Measurements from ENCODE around the gene MAGEA2B.
"Not testable (repeated sequence)": the region's sequence is repeated elsewhere in the genome, so short reads cannot be mapped to it uniquely, and the experiment has no call there.

Gene MAGEA2B

GRCh38 chrX:152713815-152714787 lies at the start of gene MAGEA2B:
Gene MAGEA2B (plus strand): TSS chrX:152714628. CDS start chrX:152717107, 2,479 bp downstream.
- not testable (repeated sequence) for DNase-seq

GRCh38 chrX:152674135-152674534 lies 40.3 kb upstream of the MAGEA2B start:
- no peak for DNase-seq

GRCh38 chrX:152674652-152675051 lies 39.8 kb upstream of the MAGEA2B start:
- not testable (repeated sequence) for DNase-seq

- not testable (repeated sequence) for DNase-seq
Measured at GRCh38 chrX:152681012-152681411, 33.4 kb upstream of the MAGEA2B start.

GRCh38 chrX:152697952-152698931 lies 16.2 kb upstream of the MAGEA2B start, which contains the start of gene MAGEA3:
Gene MAGEA3 (plus strand): TSS chrX:152698794. CDS start chrX:152700833, 2,039 bp downstream.
- DNase-seq = not testable (repeated sequence)

- DNase-seq = not testable (repeated sequence)
Measured at GRCh38 chrX:152700390-152700789, 14.0 kb upstream of the MAGEA2B start.

- DNase-seq = not testable (repeated sequence)
Measured at GRCh38 chrX:152706500-152706899, 7.9 kb upstream of the MAGEA2B start.

GRCh38 chrX:152709173-152709572 lies 5.3 kb upstream of the MAGEA2B start, which contains the start of gene CSAG2:
Gene CSAG2 (minus strand): TSS chrX:152709273. CDS start chrX:152709112, 161 bp downstream.
- not testable (repeated sequence) for DNase-seq

GRCh38 chrX:152713195-152713594 lies 1.2 kb upstream of the MAGEA2B start:
- not testable (repeated sequence) for DNase-seq

GRCh38 chrX:152725409-152725808 lies 11.0 kb downstream of the MAGEA2B start:
- DNase-seq = no peak

- no peak for DNase-seq
Measured at GRCh38 chrX:152733261-152733975, 19.0 kb downstream of the MAGEA2B start, which contains the start of the genes CSAG1 and MAGEA12. Gene CSAG1 (minus strand): TSS chrX:152733721. CDS start chrX:152732460, 1,261 bp downstream. Gene MAGEA12 (plus strand): TSS chrX:152733757. CDS start chrX:152736162, 2,405 bp downstream.

GRCh38 chrX:152734143-152734858 lies 19.9 kb downstream of the MAGEA2B start:
- DNase-seq = not testable (repeated sequence)

- DNase-seq = no peak
Measured at GRCh38 chrX:152735101-152735500, 20.7 kb downstream of the MAGEA2B start.

GRCh38 chrX:152735860-152736511 lies 21.6 kb downstream of the MAGEA2B start:
- DNase-seq = no peak

GRCh38 chrX:152736528-152736927 lies 22.1 kb downstream of the MAGEA2B start:
- not testable (repeated sequence) for DNase-seq

GRCh38 chrX:152738560-152738959 lies 24.1 kb downstream of the MAGEA2B start:
- DNase-seq = no peak

- DNase-seq = not testable (repeated sequence)
Measured at GRCh38 chrX:152753686-152754650, 39.5 kb downstream of the MAGEA2B start, which contains the start of gene MAGEA2. Gene MAGEA2 (minus strand): TSS chrX:152753842. CDS start chrX:152751363, 2,479 bp downstream.

- DNase-seq = not testable (repeated sequence)
Measured at GRCh38 chrX:152754871-152755270, 40.4 kb downstream of the MAGEA2B start.

- not testable (repeated sequence) for DNase-seq
Measured at GRCh38 chrX:152758918-152759317, 44.5 kb downstream of the MAGEA2B start, which contains the start of gene CSAG3. Gene CSAG3 (plus strand): TSS chrX:152759218.
